Esophagus muscularis mucosa (tissue), 4 donors: ENCODE results near the gene PTPRK. TPM values are rescaled to one million over a fixed set of nuclear protein-coding genes. Genes with fewer than 3 reads are reported as not detected.

ENCODE experiments used
- DNase-seq: peaks from one replicate; pipeline ENCODE4 v3.0.0-alpha.2; 2017; ENCODE audit errors: extremely low spot score
- H3K27ac ChIP-seq, 4 donors: fragments of 200-600 bp; sonication (generic); replicated peaks in 1 of 4; 1 replicate in 3 of 4; 2 replicates in 1 of 4; pipeline ENCODE4 v1.5.1; 2016 to 2019; ENCODE audit warnings: mild to moderate bottlenecking in 1 of 4
- H3K27me3 ChIP-seq, 4 donors: fragments of 200-600 bp; sonication (generic); one replicate each; pipeline versions ENCODE4 v1.5.1 to v1.6.0; 2016 to 2019
- H3K36me3 ChIP-seq, 4 donors: fragments of 200-600 bp; sonication (generic); one replicate each; pipeline ENCODE4 v1.5.1; 2016 to 2019
- H3K4me1 ChIP-seq, 4 donors: fragments of 200-600 bp; sonication (generic); one replicate each; pipeline ENCODE4 v1.5.1; 2016 to 2019
- H3K4me3 ChIP-seq, 4 donors: fragments of 200-600 bp; sonication (generic); 1 replicate in 2 of 4; 2 replicates in 2 of 4; pipeline ENCODE4 v1.5.1; 2016 to 2019; ENCODE audit warnings: mild to moderate bottlenecking in 4 of 4, moderate library complexity in 1 of 4
- H3K9me3 ChIP-seq, 4 donors: fragments of 200-600 bp; sonication (generic); 1 replicate in 3 of 4; 2 replicates in 1 of 4; pipeline ENCODE4 v1.5.1; 2016 to 2019
- CTCF ChIP-seq, 3 experiments: fragments of 200-600 bp in 2 of 3; fragments of 450-650 bp in 1 of 3; sonication (generic) in 2 of 3; IDR thresholded peaks; one replicate each; pipeline ENCODE4 v1.5.1; 2017 to 2019; ENCODE audit warnings: antibody characterized with exemption in 3 of 3, mild to moderate bottlenecking in 2 of 3, moderate library complexity in 1 of 3
- EP300 ChIP-seq: sonication (generic); formaldehyde crosslinking; IDR thresholded peaks from one replicate; pipeline ENCODE4 v1.6.1; 2017; ENCODE audit warnings: antibody characterized with exemption
- POLR2A ChIP-seq: fragments of 450-650 bp; IDR thresholded peaks from one replicate; pipeline ENCODE4 v1.6.1; 2017; ENCODE audit warnings: antibody characterized with exemption, moderate library complexity, mild to moderate bottlenecking, low read depth
- POLR2AphosphoS5 ChIP-seq, 2 donors: sonication (generic); formaldehyde crosslinking; IDR thresholded peaks; one replicate each; pipeline ENCODE4 v1.6.1; 2017; ENCODE audit warnings: antibody characterized with exemption in 2 of 2
- WGBS: methylation state at CpG from one replicate; pipeline ENCODE4 v1.1.5; 2018; 5-methylcytosine and 5-hydroxymethylcytosine counted together
- intact Hi-C: fragments of 100-400 bp; cut with DNase I; formaldehyde crosslinking; loops from one replicate; pipeline ENCODE4 v1.15.1; 2023
- total RNA-seq, 4 donors: library from RNA; depleted of rRNA; stranded (reverse); fragments of >200 nt; gene quantifications; one replicate each; pipeline versions ENCODE4 v1.1.0 to v1.2.1, GENCODE V29; 2016

Gene PTPRK
- total RNA-seq, 4 donors from 2014 or later = 36.8 to 53.1 (median 43.8) TPM

- Histone ChIP-seq H3K4me1 (no peaks in the 10 kb centered on the region), H3K27me3 (no peaks in the 10 kb centered on the region), H3K27ac (no peak overlapping the region), H3K9me3 (no peaks in the 10 kb centered on the region), H3K4me3 (no peak overlapping the region), H3K36me3 (peaks cover 0 to 9% (median 2%) of the 10 kb centered on the region in 4 donors)
- intact Hi-C loops = no loop called here
- WGBS = 88% methylated on average over 3 of the region's 3 CpGs
- TF ChIP-seq CTCF (IDR thresholded peaks at IDR 0.05) = no peak
- DNase-seq = no peak
Observed at GRCh38 chr6:128063850-128064539, 456.4 kb downstream of the PTPRK start.

DNA sequence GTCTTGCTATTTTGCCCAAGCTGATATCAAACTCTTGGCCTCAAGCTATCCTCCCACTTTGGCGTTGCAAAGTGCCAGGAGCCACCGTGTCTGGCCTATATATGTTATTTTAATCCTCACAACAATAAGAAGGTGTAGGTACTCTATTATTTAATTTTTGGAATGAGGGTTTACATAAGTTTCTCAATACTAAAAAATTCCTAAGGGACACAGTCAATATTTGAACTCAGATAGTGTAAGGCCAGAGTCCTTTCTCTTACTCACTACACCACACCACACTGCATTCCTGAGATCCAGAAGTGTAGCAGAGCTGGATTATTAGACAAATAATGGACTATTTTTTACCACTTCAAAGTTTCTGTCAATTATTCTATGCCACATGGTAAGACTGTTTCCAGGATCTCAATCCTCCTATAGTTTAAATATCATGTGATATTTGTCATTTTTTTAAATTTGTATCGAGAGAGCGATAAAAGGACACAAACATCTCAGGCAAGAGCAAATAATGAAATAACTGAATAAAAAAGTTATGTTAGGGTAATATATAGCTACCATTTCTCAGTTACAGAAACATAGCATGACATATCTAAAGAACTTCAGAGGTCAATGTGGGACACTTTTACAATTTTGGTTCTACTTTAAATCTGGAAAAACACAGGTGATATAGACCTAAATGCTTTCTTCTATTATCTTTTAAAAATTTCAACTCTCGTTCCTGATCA is 457.4 kb downstream of the PTPRK start:
- Histone ChIP-seq H3K27me3 (no peaks in the 10 kb centered on the region), H3K4me1 (no peaks in the 10 kb centered on the region), H3K9me3 (no peaks in the 10 kb centered on the region), H3K4me3 (no peak overlapping the region), H3K27ac (no peak overlapping the region), H3K36me3 (peaks cover 0 to 12% (median 2%) of the 10 kb centered on the region in 4 donors)
- intact Hi-C loops = no loop called here
- TF ChIP-seq EP300 (no peak), CTCF (IDR thresholded peaks at IDR 0.05) (no peak), POLR2AphosphoS5 (IDR thresholded peaks at IDR 0.05) (no peak), POLR2A (no peak)
- no peak for DNase-seq
- WGBS = 96% methylated on average over 5 of the region's 5 CpGs

DNA sequence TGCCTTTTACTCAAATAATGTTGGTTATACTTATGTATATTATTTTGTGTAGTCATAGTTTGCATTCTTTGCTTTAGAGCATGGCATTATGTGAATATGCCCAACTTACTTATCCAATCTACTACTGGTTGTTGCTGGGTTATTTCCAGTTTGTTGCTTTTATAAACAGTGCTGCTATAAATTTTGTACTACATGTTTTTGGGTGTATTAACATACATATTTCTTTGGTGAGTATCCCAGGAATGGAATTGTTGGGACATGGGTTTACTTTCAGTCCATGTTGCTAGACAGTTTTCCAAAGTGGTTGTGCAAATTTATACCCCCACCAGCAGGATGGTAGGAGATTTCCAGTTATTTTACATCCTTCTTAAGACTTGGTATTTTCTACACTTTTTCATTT is 462.5 kb downstream of the PTPRK start:
- TF ChIP-seq CTCF (IDR thresholded peaks at IDR 0.05) = no peak
- TF ChIP-seq POLR2A = no peak
- TF ChIP-seq EP300 = no peak
- no peak for TF ChIP-seq POLR2AphosphoS5 (IDR thresholded peaks at IDR 0.05)
- no peak overlapping the region for H3K4me3 ChIP-seq
- H3K27me3 ChIP-seq = no peaks in the 10 kb centered on the region
- H3K4me1 ChIP-seq = no peaks in the 10 kb centered on the region
- H3K27ac ChIP-seq = no peak overlapping the region
- DNase-seq = no peak
- intact Hi-C loops = no loop called here
- H3K9me3 ChIP-seq = no peaks in the 10 kb centered on the region
- H3K36me3 ChIP-seq = peaks cover 0 to 11% (median 2%) of the 10 kb centered on the region in 4 donors

GRCh38 chr6:128057541-128057940 is 462.9 kb downstream of the PTPRK start:
- WGBS = 96% methylated on average over 3 of the region's 3 CpGs
- Histone ChIP-seq H3K4me1 (no peaks in the 10 kb centered on the region), H3K27me3 (no peaks in the 10 kb centered on the region), H3K4me3 (no peak overlapping the region), H3K9me3 (no peaks in the 10 kb centered on the region), H3K27ac (no peak overlapping the region), H3K36me3 (peaks cover 0 to 11% (median 2%) of the 10 kb centered on the region in 4 donors)
- intact Hi-C loops = no loop called here
- TF ChIP-seq POLR2AphosphoS5 (IDR thresholded peaks at IDR 0.05) = no peak
- no peak for TF ChIP-seq CTCF (IDR thresholded peaks at IDR 0.05)
- no peak for TF ChIP-seq POLR2A
- no peak for TF ChIP-seq EP300
- DNase-seq = no peak
